Panc1 (cell line): ENCODE data around the gene TRIM37. TPM values are rescaled to one million over a fixed set of nuclear protein-coding genes. Genes with fewer than 3 reads are reported as not detected.

Source experiments
- ATAC-seq: fragments of 200-7000 bp; cut with Tn5 transposase; 2 replicates; pipeline ENCODE4 v1.9.1; 2020; ENCODE audit warnings: mild to moderate bottlenecking, moderate library complexity
- BruUV-seq: library from RNA; stranded (reverse); fragments of 400-500 nt; replicated peaks from 2 replicates; lab custom pipeline; 2021; lab: Mats Ljungman, UMichigan
- CTCF ChIA-PET: fragments of 300-600 bp; sonication (Branson Sonifier 250); formaldehyde crosslinking; loops from one replicate; lab custom pipeline; 2022; ENCODE audit warnings: antibody characterized with exemption; lab: Charles Lee
- POLR2A ChIA-PET: fragments of 300-600 bp; sonication (Branson Sonifier 250); formaldehyde crosslinking; loops from one replicate; lab custom pipeline; 2022; ENCODE audit warnings: antibody characterized with exemption; lab: Charles Lee
- DNase-seq: peaks from one replicate; pipeline ENCODE4 v3.0.0-alpha.2; 2010; ENCODE audit warnings: low read depth, low spot score
- H3K27ac ChIP-seq: 2 replicates; pipeline ENCODE4 v1.5.1; 2011; ENCODE audit warnings: mild to moderate bottlenecking, low read length, inconsistent platforms
- H3K27me3 ChIP-seq: fragments of 200-500 bp; sonication (Bioruptor generic); 2 replicates; pipeline ENCODE4 v1.6.0; 2014; ENCODE audit warnings: low read length, inconsistent platforms; ENCODE audit not compliant: control insufficient read depth, insufficient read depth
- H3K36me3 ChIP-seq: fragments of 200-500 bp; sonication (Bioruptor generic); 2 replicates; pipeline ENCODE4 v1.5.1; 2014; ENCODE audit warnings: inconsistent platforms, mild to moderate bottlenecking, low read length, moderate library complexity; ENCODE audit not compliant: control insufficient read depth, insufficient read depth
- H3K4me1 ChIP-seq: 2 replicates; pipeline ENCODE4 v1.5.1; 2011; ENCODE audit warnings: inconsistent platforms, mild to moderate bottlenecking, low read length, moderate library complexity; ENCODE audit not compliant: control insufficient read depth, insufficient read depth
- H3K4me3 ChIP-seq, 2 experiments: 2 replicates each; pipeline ENCODE4 v1.5.1; 2011 to 2012; ENCODE audit warnings: low read depth in 2 of 2, low read length in 2 of 2, mild to moderate bottlenecking in 2 of 2, inconsistent platforms in 1 of 2, moderate library complexity in 1 of 2
- H3K9me3 ChIP-seq: fragments of 200-500 bp; sonication (Bioruptor generic); 2 replicates; pipeline ENCODE4 v1.5.1; 2014; ENCODE audit warnings: low read depth, mild to moderate bottlenecking, inconsistent platforms, low read length, moderate library complexity; ENCODE audit not compliant: control insufficient read depth, insufficient read depth
- POLR2AphosphoS5 ChIP-seq: IDR thresholded peaks from 2 replicates; pipeline ENCODE4 v1.6.1; 2012; ENCODE audit warnings: mild to moderate bottlenecking, low read depth, low read length, moderate library complexity
- SIN3A ChIP-seq: IDR thresholded peaks from 2 replicates; pipeline ENCODE4 v1.6.1; 2012; ENCODE audit warnings: low read depth, mild to moderate bottlenecking, low read length, moderate library complexity, borderline replicate concordance; ENCODE audit not compliant: insufficient read depth
- TCF7L2 ChIP-seq: IDR thresholded peaks from 2 replicates; pipeline ENCODE4 v1.6.1; 2011; ENCODE audit warnings: mild to moderate bottlenecking, low read depth, low read length, inconsistent platforms
- in situ Hi-C: cut with HindIII; loops from 2 replicates; pipeline ENCODE4 v1.10.0; 2016; ENCODE audit warnings: low sequenced_read_pairs, low pct_unique_long_range_greater_than_20kb
- intact Hi-C: fragments of 100-400 bp; cut with micrococcal nuclease; formaldehyde crosslinking; loops from one replicate; pipeline ENCODE4 v1.10.0; 2022; ENCODE audit not compliant: unreplicated experiment
- total RNA-seq: library from RNA; stranded (reverse); gene quantifications from one replicate; pipeline ENCODE4 v1.2.1, GENCODE V29; 2021; ENCODE audit not compliant: unreplicated experiment
- TF ChIP-seq, protein P1 (sequence below): fragments of 450-650 bp; IDR thresholded peaks from 2 replicates; pipeline ENCODE4 v1.5.1; 2017; ENCODE audit warnings: mild to moderate bottlenecking
- TF ChIP-seq, protein P2 (sequence below), 2 experiments: IDR thresholded peaks; 2 replicates each; pipeline ENCODE4 v1.6.1; 2011 to 2012; ENCODE audit warnings: low read depth in 2 of 2, control low read depth in 1 of 2, low read length in 1 of 2, mild to moderate bottlenecking in 1 of 2, moderate library complexity in 1 of 2; ENCODE audit not compliant: insufficient read depth in 1 of 2

Gene TRIM37
- total RNA-seq, 1 experiment from 2014 or later, result 43.3 TPM

DNA sequence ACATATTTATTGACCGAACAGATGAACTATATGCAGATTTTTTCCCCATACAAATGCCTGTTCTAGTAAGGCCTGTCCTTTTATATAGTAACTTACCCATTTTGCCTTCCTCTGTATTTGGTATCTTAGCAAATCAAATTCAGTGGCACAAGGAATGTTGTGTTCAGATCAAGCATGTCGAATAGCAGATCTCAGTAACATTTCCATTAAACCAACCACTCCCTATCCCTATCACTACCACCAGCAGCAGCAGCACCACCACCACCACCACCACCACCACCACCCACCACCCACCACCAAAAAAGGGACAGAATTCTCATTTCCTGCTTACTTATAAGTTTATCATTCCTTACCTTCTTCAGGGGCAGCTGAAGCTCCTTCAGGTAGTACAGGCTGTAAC, 94.7 kb downstream of the TRIM37 start:
- Histone ChIP-seq H3K9me3 (no peaks in the 10 kb centered on the region), H3K27me3 (no peaks in the 10 kb centered on the region), H3K36me3 (no peaks in the 10 kb centered on the region; the same call in 1 of the 2 replicates), H3K4me1 (no peaks in the 10 kb centered on the region), H3K4me3 (no peak overlapping the region), H3K27ac (no peak overlapping the region)
- intact Hi-C loops, result no loop called here
- no TSS peak for BruUV-seq
- TF ChIP-seq TCF7L2 (no peak), POLR2AphosphoS5 (no peak), SIN3A (no peak)
- TF ChIP-seq, protein P1, sequence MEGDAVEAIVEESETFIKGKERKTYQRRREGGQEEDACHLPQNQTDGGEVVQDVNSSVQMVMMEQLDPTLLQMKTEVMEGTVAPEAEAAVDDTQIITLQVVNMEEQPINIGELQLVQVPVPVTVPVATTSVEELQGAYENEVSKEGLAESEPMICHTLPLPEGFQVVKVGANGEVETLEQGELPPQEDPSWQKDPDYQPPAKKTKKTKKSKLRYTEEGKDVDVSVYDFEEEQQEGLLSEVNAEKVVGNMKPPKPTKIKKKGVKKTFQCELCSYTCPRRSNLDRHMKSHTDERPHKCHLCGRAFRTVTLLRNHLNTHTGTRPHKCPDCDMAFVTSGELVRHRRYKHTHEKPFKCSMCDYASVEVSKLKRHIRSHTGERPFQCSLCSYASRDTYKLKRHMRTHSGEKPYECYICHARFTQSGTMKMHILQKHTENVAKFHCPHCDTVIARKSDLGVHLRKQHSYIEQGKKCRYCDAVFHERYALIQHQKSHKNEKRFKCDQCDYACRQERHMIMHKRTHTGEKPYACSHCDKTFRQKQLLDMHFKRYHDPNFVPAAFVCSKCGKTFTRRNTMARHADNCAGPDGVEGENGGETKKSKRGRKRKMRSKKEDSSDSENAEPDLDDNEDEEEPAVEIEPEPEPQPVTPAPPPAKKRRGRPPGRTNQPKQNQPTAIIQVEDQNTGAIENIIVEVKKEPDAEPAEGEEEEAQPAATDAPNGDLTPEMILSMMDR, result no peak
- TF ChIP-seq, protein P2, sequence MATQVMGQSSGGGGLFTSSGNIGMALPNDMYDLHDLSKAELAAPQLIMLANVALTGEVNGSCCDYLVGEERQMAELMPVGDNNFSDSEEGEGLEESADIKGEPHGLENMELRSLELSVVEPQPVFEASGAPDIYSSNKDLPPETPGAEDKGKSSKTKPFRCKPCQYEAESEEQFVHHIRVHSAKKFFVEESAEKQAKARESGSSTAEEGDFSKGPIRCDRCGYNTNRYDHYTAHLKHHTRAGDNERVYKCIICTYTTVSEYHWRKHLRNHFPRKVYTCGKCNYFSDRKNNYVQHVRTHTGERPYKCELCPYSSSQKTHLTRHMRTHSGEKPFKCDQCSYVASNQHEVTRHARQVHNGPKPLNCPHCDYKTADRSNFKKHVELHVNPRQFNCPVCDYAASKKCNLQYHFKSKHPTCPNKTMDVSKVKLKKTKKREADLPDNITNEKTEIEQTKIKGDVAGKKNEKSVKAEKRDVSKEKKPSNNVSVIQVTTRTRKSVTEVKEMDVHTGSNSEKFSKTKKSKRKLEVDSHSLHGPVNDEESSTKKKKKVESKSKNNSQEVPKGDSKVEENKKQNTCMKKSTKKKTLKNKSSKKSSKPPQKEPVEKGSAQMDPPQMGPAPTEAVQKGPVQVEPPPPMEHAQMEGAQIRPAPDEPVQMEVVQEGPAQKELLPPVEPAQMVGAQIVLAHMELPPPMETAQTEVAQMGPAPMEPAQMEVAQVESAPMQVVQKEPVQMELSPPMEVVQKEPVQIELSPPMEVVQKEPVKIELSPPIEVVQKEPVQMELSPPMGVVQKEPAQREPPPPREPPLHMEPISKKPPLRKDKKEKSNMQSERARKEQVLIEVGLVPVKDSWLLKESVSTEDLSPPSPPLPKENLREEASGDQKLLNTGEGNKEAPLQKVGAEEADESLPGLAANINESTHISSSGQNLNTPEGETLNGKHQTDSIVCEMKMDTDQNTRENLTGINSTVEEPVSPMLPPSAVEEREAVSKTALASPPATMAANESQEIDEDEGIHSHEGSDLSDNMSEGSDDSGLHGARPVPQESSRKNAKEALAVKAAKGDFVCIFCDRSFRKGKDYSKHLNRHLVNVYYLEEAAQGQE (IDR thresholded peaks at IDR 0.05; ENCODE audit: insufficient read depth in 1 of 2, low read depth in 2 of 2, low read length in 1 of 2), result no peak
- no peak for ATAC-seq
- ChIA-PET POLR2A (no interaction called here), CTCF (no interaction called here)
- no peak for DNase-seq
- in situ Hi-C loops, result no loop called here

DNA sequence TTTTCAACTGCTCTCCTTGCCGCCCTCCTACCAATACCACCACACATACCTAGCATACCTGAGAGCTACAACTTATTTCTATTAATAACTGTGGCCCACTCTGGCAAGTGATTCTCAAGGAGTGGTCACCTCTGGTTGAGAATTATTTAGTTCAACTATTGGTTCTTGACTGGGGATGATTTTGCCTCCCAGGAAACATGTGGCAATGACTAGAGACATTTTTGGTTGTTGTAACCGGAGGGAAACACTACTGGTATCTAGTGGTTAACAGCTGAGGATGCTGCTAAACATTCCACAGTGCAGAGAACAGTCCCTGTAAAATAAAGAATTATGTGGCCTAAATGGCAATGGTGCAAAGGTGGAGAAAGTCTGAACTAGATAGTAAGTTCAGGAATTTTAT, 96.7 kb downstream of the TRIM37 start:
- POLR2A ChIA-PET, result no interaction called here

DNA sequence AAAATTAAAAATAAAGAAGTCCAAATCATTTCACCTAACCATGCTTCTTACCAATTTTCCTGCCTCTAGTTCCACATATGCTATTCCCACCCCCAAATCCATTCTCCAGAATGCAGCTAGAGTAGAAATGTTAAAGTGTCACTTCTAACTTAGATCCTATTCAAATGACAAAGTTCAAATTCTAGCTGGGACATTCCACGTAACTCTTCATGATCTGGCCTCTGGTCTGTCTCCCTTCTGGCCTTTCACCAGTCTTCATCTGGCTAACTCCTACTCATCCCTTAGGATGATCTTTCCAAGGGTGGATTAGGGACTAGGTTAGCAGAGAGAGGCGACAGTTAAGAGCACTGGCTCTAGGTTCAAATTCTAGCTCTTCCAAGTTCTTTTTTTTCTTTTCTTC, 97.9 kb downstream of the TRIM37 start:
- BruUV-seq, result no TSS peak
- in situ Hi-C loops (no loop called here), intact Hi-C loops (no loop called here)
- Histone ChIP-seq H3K27ac (no peak overlapping the region), H3K9me3 (no peaks in the 10 kb centered on the region), H3K27me3 (no peaks in the 10 kb centered on the region), H3K4me3 (no peak overlapping the region), H3K36me3 (no peaks in the 10 kb centered on the region; the same call in 1 of the 2 replicates), H3K4me1 (no peaks in the 10 kb centered on the region)
- ChIA-PET POLR2A (no interaction called here), CTCF (no interaction called here)
- no peak for DNase-seq
- TF ChIP-seq, protein P1, result no peak
- TF ChIP-seq SIN3A (no peak), TCF7L2 (no peak)
- no peak for ATAC-seq

More for the DNA sequence above, 96.7 kb downstream of the TRIM37 start:
- CTCF ChIA-PET, result no interaction called here
- no peak for ATAC-seq
- no peak overlapping the region for H3K27ac ChIP-seq
- TF ChIP-seq POLR2AphosphoS5, result no peak
- TF ChIP-seq SIN3A, result no peak
- BruUV-seq, result no TSS peak
- no peak for DNase-seq
- no peaks in the 10 kb centered on the region; the same call in 1 of the 2 replicates for H3K36me3 ChIP-seq
- in situ Hi-C loops (no loop called here), intact Hi-C loops (no loop called here)
- H3K9me3 ChIP-seq, result no peaks in the 10 kb centered on the region
- H3K4me3 ChIP-seq, result no peak overlapping the region
- no peaks in the 10 kb centered on the region for H3K27me3 ChIP-seq
- no peaks in the 10 kb centered on the region for H3K4me1 ChIP-seq
